Right ventricle myocardium superior (tissue), 1 donor: ENCODE data around the gene FFAR4. TPM values are rescaled to one million over a fixed set of nuclear protein-coding genes. Genes with fewer than 3 reads are reported as not detected.

ENCODE experiments used
- ATAC-seq: fragments of 200-7000 bp; cut with Tn5 transposase; one replicate; pipeline ENCODE4 v1.9.1; 2020; ENCODE audit warnings: mild to moderate bottlenecking; ENCODE audit not compliant: poor library complexity
- DNase-seq: peaks from one replicate; pipeline ENCODE4 v3.0.0-alpha.2; 2020
- intact Hi-C: fragments of 100-400 bp; cut with DNase I; formaldehyde crosslinking; loops from one replicate; pipeline ENCODE4 v1.11.2; 2022
- total RNA-seq: library from RNA; stranded (reverse); fragmentation: NEBNext Ultra II Directional; extraction: Animal tissue kit (Norgen Biotek cat#: 25700); gene quantifications from one replicate; pipeline ENCODE4 v1.2.1, GENCODE V29; 2021
- donor health status: DM: no; HTN: yes; CAD: no; lungs with severe emphysema.

Gene FFAR4
- total RNA-seq, 1 donor from 2014 or later: 0.16 TPM

DNA sequence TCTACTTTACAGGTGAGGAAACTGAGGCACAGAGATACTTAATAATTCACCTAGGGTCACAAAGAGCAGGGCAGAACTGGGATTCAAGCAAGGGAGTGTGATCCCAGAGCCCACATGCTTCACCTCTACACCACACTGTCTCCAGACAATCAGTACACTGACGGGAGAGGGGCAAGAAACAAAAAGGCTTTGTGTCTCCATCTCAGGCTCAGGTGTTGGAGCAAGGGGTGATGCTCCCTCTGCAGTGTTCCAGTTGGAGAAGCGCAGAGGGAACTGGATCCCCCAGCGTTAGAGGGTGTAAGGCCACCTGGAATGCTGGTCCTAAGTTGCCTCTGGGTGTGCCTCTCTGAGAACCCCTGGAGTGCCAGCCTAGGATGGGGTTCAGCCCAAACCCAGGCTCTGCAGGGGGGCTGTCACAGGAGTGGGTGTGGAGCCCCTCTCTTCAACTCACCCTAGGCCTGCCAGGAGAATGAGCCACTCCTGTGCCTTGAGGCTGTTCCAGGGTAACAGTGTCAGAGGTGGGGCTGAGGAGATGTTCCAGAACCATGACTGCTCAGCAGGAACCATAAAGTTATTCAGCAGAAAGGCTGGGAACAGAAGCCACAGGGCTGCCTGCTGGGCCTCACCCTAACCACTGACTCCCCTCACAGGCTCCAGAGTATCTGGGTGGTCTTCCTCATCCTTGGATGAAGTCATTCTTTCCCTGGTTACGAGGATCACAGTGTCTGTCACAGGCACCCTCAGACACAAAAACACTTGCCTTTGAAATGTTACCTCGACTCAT, 29.1 kb downstream of the FFAR4 start:
- DNase-seq (no peak), ATAC-seq (no peak)
- intact Hi-C loops: no loop called here

DNA sequence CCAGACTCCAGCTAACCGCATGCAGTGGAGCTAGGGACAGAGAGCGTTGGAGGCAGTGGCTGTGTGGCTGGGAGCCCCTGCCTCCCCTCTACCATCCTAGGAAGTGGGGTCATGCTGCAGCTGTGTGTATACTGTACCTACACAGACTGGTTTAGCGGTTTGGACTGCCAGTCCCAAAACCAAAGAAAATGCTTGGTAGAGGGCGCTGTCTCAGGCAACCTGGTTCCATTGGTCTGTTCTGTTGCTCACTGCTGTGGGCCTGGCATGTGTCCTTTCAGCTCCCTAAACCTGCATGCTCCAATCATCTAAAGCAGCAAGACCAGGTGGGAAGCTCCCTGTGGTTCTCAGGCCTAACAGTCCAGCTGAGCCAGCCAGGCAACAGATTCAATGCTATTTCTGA, 30.1 kb downstream of the FFAR4 start:
- ATAC-seq (no peak), DNase-seq (no peak)
- intact Hi-C loops: no loop called here

DNA sequence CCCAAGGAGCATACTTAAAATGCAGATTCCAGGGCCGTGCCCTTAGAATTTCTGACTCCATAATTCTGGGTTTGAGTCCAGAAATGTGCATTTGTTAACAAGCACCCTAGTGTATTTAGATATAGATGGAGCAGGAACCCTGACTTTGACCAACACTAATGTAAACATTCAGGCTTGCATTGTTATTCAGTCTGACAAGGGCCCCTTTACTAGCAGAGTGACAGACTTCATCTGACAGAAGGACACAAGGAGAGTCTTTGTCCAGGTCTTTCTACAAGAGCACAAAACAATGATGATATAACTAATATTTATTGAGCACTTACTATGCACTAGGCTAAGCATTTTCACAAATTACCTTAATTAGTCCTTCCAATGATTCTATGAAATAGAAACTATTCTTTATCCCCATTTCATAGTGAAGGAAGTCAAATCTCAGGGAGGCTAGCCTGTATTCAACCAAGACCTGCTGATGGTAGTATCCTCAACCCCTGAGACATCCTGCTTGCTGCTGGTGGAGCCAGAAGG, 30.7 kb downstream of the FFAR4 start:
- intact Hi-C loops: no loop called here
- ATAC-seq: no peak
- DNase-seq: no peak

DNA sequence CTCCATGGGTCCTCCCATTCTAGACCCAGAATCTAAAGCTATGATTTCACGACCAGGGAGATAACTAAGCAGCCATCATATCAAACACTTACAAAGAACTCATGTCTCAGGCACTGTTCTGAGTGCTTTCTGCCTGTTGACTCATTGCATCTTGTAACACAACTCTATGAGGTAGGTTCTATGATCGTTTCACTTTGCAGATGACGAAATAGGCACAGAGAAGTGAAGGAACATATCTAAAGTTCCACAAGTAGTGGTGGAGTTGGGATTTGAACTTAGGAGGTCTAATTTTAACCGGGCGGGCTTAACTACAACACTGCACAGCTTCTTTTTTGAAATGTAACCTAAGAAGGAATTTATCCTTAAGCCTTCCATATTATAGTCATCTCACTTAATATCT, 31.7 kb downstream of the FFAR4 start:
- DNase-seq (no peak), ATAC-seq (no peak)
- intact Hi-C loops: no loop called here

DNA sequence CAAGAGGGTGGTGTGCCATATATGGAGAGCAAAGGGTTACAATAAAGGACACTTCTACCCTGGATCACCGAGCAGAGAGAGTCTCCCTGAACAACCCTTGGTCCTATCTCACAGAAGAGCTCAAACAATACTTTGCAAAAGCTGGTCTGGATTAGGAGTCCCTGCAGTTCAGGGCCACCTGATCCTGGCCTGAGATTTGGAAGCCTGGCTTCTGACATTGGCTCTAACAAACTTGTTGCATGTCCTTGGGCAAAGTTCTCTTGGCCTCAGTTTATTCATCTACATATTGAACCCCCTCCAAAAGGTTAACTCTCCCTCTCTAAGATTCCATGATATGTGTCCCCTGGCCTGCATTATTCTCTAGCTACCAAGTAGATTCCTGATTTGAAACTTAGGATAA, 32.9 kb downstream of the FFAR4 start:
- DNase-seq: no peak
- intact Hi-C loops: no loop called here
- no peak for ATAC-seq

DNA sequence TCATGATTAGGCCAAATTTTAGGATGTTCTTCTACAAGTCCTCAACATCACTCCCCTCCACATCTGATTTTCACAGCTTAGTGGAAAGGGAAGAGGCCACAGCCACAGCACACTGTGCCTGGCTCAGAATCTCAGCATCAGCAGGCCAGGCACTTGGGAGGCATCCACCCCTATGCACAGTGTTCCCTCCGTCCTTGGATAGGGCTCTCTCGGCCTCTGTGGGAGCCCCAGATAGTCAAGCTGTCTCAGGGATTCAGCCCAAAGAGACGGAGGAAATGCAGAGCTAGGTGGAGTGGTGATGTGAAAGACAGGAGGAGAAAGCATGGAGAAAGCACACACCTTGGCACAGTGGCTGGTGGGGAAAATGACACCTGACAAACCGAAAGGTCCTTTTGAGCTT, 33.3 kb downstream of the FFAR4 start:
- no peak for ATAC-seq
- DNase-seq: no peak
- intact Hi-C loops: no loop called here

DNA sequence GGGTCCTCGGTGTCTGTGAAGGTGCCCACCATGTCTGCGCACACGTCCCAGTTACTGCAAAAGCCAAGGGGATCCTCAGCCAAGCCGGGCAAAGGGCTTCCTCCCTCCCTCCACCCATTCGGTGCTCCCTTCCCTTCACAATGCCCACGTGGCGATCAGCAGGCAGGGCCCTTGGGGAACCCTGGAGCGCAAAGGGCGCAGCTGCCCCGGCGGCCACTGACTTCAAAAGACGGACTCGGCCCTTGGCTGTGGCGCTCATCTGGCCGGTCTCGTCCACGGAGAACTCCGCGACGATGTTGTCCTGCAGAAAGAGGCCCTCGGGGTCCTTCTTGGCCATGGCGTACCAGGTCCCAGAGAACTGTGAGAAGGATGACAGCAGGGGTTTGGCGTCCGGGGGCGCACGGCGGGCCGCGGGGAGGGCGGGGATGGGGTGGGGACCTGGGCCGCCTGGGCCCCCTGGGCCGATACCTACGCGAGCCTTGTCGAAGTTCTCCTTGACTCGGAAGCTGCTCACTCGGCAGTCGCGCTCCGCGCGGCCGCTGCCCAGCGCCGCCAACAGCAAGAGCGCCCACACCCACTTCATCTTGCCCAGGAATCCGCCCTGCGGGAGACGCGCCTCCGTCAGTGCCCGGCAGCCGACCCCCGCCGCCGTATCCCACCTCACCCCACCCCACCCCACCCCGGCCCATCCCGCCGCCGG, 34.1 kb downstream of the FFAR4 start:
- intact Hi-C loops: no loop called here
- ATAC-seq: peak; percentile 38
- no peak for DNase-seq

DNA sequence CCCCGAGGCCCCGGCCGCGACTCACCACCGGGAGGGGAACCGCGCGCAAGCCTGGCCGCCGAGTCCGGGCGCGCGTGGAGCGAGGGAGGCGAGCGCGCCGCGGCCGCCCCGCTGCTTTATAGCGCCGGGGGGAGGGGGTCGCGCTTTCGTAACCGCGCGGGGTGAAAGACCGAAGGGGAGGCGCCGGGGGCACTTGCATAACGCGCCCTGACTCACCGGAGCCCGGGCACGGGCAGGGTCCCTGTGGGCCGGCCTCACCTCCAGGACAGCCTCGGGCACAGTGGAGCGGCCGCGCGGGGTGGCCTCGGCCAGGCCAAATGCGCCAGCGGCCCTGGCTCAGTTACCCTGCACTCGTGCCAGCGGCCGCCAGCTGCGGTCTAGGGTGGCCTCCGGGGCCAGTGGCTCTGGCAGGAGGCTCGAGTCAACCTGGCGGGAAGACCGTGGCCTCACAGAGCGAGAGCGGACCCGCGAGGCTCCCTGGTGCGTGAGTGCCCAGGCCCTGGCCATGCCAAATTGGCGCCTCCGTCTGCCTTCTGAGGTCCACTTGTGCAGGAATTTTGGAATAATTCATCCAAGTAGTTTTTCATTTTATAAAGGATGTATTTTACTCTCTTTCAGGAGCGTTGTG, 34.8 kb downstream of the FFAR4 start, which contains the start of gene RBP4:
TSS of gene RBP4 (minus strand) at position 90 of the 628 bp plus-strand sequence. CDS start 207 bp downstream, outside the sequence.
- intact Hi-C loops: no loop called here
- peak; percentile 36 for ATAC-seq
- no peak for DNase-seq

DNA sequence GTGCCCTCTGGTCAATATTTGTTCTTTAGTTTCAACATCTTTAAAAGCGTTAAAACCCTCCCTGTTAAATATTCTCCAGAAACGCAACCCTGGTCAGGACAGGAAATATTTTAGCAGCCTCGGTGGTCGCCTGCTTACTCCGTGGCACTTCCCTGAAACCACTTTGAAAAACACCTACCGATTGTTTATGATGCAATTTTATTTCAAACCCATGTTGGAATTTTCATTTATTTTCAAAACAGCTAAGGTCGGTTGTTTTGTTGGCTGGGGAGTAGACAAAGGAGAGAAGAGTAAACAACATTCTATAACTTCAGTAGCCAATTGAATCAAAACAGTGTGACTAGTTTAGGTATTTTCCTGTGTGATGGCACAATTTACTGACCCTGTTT, 35.3 kb downstream of the FFAR4 start:
- ATAC-seq (no peak), DNase-seq (no peak)
- intact Hi-C loops: no loop called here

DNA sequence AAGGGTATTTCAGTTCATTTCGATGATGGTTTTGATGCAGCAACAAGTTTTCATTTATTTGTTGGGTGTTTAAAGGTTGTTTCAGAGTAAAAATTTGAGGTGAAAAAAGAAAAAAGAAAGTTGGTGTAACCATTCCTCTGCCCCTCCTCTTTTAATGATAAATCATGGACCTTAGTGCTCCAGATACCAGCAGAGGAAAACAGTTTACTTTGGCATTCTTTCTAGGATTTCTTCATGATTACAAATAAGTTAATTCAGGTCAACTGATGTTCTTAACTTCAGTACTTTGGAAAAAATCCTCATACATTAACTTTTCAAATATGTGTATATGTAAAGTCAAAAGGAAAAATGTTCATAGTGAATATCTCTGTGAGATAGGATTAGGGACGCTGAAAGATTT, 36.6 kb downstream of the FFAR4 start:
- intact Hi-C loops: no loop called here
- ATAC-seq (no peak), DNase-seq (no peak)

DNA sequence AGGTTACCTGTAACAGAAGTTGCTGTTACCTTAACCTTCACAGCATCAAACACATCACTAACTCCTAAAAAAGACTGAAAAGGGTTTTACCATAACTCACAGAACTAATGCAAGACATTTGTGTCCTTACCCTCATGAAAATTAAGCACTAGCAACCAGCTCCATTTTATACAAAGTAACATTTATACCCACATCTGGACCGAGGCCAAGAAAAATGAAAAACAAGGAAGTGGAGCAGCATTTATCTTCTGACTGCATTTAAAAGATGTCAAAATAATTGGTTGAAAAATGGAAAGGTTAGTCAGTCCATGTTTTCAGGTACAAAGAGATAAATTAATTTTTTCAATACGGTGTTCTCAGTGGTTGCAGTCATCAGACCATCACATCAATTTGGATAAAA, 37.7 kb downstream of the FFAR4 start:
- intact Hi-C loops: no loop called here
- no peak for DNase-seq
- ATAC-seq: no peak

DNA sequence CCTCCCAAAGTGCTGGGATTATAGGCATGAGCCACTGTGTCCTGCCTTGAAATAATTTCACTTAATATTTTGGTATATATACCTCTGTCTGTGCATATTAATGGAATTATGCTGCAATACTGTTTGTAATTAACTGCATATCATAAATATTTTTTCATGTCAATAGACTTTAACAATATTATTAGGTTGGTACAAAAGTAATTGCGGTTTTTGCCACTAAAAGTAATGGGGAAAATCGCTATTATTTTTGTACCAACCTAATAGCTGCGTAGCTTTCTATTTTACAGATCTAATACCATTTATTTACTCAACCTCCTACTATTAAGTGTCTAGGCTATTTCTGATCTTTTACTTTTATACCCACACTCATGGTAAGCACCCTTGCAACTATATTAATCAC, 42.0 kb downstream of the FFAR4 start:
- intact Hi-C loops: no loop called here

DNA sequence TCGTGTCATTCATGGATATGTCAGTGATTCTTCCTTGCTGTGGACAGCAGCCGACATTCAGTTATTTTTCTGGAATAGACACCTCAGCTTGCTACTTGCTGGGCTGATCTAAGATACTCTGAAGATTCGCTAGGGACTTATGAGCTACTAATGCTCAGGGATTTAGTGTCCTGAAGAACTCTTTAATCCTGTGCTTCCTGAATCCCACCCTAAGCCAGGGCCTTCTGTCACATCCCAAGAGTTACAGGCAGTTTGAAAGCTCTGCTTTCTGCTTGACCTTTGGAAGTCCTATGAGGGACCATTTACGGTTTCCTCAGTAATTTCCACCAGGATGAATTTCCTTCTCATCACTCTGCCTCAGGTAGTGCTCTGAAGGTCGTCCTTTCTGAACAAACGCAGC, 45.8 kb downstream of the FFAR4 start, which contains the start of gene PDE6C:
TSS of gene PDE6C (plus strand) at position 227 of the 400 bp plus-strand sequence. CDS start 189 bp downstream, outside the sequence.
- ATAC-seq (no peak), DNase-seq (no peak)
- intact Hi-C loops: no loop called here

More for the DNA sequence above, 42.0 kb downstream of the FFAR4 start:
- ATAC-seq: no peak
- no peak for DNase-seq

DNA sequence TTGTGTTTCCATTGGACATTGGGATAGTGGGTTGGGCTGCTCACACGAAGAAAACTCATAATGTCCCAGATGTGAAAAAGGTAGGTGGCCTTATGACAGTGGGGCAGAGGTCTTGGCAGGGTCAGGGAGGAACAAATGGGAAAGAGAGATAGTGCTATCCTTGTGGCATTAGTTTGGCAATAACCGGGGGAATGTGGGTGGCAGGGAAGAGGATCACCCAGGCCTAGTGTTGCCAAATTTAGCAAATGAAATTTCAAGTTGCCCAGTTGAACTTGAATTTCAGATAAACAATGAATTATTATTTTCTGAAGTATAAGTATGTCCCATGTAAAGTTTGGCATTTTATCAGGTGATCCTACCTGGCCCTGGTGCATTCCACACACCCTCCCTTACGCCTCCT, 46.7 kb downstream of the FFAR4 start:
- intact Hi-C loops: no loop called here
- ATAC-seq: no peak
- no peak for DNase-seq

DNA sequence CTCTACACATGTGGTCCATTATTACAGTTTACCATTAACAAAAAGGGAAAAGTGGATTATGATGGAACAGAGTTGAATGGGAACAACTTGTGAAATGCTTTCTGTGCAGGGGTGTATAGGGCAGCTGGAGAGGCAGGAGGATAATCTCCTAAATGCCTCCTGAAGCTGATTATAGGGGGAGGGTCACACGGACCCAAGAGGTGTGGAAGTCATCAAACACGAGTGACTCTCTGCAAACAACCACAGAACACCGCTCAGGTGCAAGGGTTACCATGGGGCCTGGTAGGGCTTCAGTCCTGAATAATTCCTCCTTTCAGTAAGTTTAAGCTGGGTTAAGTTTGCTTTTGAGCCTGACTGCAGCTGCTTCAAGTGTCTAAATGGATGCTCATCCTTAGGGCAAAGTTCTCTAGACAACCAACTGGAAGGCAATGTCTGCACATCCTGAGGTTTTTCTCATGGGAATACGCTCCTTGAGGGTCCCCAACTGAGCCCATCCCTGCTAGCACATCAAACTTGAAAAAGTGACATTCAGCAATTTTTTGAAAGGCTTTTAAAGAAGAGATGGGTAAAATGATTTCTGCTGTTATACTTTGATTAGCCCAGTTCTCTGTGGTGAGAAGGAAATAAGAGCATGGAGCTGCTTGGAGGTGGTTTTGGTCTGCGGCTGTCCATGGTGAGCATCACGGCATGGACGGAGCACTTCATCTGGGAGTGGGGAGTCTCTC, 47.8 kb downstream of the FFAR4 start:
- intact Hi-C loops: no loop called here
- DNase-seq (no peak), ATAC-seq (no peak)

DNA sequence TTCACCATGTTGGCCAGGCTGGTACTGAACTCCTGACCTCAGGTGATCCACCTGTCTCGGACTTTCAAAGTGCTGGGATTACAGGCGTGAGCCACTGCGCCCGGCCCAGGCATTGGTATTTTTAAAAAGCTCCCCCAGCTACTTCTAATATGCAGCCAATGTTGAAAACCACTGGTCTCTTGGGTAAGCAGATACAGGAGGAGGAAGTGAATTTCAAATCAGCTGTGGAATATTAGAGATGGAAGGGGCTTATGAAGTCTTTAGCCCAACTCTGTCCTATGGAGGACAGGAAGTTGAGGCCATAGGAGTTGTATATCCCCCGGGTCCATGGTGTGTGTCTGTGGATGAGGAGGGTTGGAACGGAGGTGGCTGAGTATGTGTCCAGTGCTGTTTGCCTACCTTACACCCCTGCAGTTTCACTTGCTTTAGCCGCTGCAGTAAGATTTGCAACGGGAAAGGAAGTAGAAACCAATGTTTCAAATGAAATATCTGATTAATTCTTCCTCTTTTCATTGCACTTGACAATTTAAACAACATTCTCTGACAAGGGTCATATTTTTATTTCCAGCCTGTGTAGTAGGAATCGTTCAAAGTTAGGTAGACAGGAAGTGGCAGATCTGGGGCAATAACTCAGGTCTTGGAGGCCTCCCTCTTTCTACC, 49.2 kb downstream of the FFAR4 start:
- ATAC-seq (no peak), DNase-seq (no peak)
- intact Hi-C loops: no loop called here

DNA sequence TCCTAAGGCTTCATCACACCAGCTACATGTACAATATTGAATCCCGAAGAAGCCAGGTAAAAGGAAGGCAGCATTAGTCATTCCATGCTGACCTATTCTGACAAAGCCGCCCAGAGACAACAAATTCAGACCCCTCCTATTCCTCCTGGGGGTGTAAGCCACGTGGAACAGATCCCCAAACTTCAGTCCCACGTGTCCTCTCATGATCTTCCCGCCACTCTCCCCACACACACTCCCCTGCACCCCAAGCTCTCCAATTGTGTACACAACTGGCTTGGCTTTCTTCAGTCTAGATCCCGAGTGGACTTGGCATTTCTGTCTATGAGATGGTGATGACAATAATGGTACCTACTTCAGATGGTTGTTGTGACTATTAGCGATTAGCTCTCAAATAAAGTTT, 54.5 kb downstream of the FFAR4 start:
- ATAC-seq (no peak), DNase-seq (no peak)
- intact Hi-C loops: no loop called here

DNA sequence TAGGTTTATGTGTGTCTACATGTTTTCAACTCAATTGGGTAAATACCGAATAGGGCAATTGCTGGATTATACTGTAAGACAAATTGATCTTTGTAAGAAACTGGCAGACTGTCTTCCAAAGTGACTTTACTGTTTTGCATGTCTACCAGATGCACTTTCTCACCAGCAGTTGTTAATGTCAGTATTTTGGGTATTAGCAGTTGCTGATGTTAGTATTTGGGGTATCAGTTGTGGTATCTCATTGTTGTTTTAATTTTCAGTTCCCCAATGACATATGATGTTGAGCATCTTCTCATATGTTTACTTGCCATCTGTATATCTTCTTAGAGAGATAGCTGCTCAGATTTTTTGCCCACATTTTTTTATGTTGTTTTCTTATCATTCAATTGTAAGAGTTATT, 56.5 kb downstream of the FFAR4 start:
- intact Hi-C loops: no loop called here
- ATAC-seq: no peak
- DNase-seq: no peak
